ENCODE measurements around the gene MCTP1. TPM values are rescaled to one million over a fixed set of nuclear protein-coding genes. Genes with fewer than 3 reads are reported as not detected.

Gene MCTP1
- total RNA-seq, 1 experiment from 2014 or later, result 2.5 TPM

- no peaks in the 10 kb centered on the region for H3K23me2 ChIP-seq (ENCODE audit: insufficient read length, low read depth, low read length, poor library complexity, severe bottlenecking)
- H3K18ac ChIP-seq (ENCODE audit: insufficient read length, low read depth, low read length), result no peak overlapping the region
- H3K56ac ChIP-seq (ENCODE audit: insufficient read length, low read depth, low read length), result no peak overlapping the region
- no peak overlapping the region for H2BK20ac ChIP-seq (ENCODE audit: low read depth, low read length, poor library complexity, severe bottlenecking)
- H3K27me3 Mint-ChIP-seq (ENCODE audit: low read depth), result peaks cover 4% of the 10 kb centered on the region
- no peak for DNase-seq
- H3K27me3 ChIP-seq (ENCODE audit: insufficient read depth, low read length), result no peaks in the 10 kb centered on the region
- H2BK15ac ChIP-seq (ENCODE audit: low read depth, low read length), result no peak overlapping the region
- H2BK5ac ChIP-seq (ENCODE audit: insufficient read length, low read length), result no peak overlapping the region
- no peak overlapping the region for H3K4ac ChIP-seq (ENCODE audit: low read depth, low read length)
- H3K27ac ChIP-seq (ENCODE audit: insufficient read length, low read depth, low read length), result no peak overlapping the region
- H3K9me3 ChIP-seq (ENCODE audit: control insufficient read depth, low read depth, low read length), result no peaks in the 10 kb centered on the region
- no peak overlapping the region for H3K4me2 ChIP-seq (ENCODE audit: insufficient read depth, insufficient read length, low read length)
- no peaks in the 10 kb centered on the region for H4K20me1 ChIP-seq (ENCODE audit: control insufficient read depth, insufficient read depth, insufficient read length)
- no peak overlapping the region for H3K23ac ChIP-seq (ENCODE audit: insufficient read length, low read depth, low read length)
- no peaks in the 10 kb centered on the region for H3K79me2 ChIP-seq (ENCODE audit: insufficient read depth, low read length)
- H3K27ac Mint-ChIP-seq, result no peak overlapping the region
- peaks cover 17 to 27% of the 10 kb centered on the region in 2 experiments for H3K4me1 Mint-ChIP-seq
- H2AK5ac ChIP-seq (ENCODE audit: insufficient read length, low read length), result no peak overlapping the region
- no peaks in the 10 kb centered on the region for H3K36me3 Mint-ChIP-seq (ENCODE audit: insufficient read depth in 1 of 3, low read depth in 3 of 3)
- H2BK120ac ChIP-seq (ENCODE audit: low read depth, low read length, poor library complexity, severe bottlenecking), result no peak overlapping the region
- no peak overlapping the region for H2BK12ac ChIP-seq (ENCODE audit: insufficient read length, low read depth, low read length)
- H4K8ac ChIP-seq (replicated peaks; ENCODE audit: insufficient read length, low read depth, low read length), result no peak overlapping the region
- no peak overlapping the region for H3K4me3 Mint-ChIP-seq
- no CpG with 5 or more reads among the region's 2 CpGs for WGBS (ENCODE audit: extremely low coverage, insufficient read length, low lambda C conversion rate)
- no peak overlapping the region for H4K5ac ChIP-seq (ENCODE audit: insufficient read length, low read depth, low read length)
- no peak overlapping the region for H3K9ac ChIP-seq (ENCODE audit: extremely low read depth, insufficient read length, low read length)
- no peak overlapping the region for H4K91ac ChIP-seq (ENCODE audit: insufficient read length, low read depth, low read length)
- H3T11ph ChIP-seq (ENCODE audit: low read length), result no peak overlapping the region
- H3K4me1 ChIP-seq (ENCODE audit: insufficient read depth, low read length), result no peaks in the 10 kb centered on the region; the same call in 1 of the 2 replicates
- H3K14ac ChIP-seq (ENCODE audit: insufficient read depth, low read length), result no peak overlapping the region
- no peak for TF ChIP-seq CTCF (conservative IDR thresholded peaks at IDR 0.05)
- no peak overlapping the region for H2AFZ ChIP-seq (ENCODE audit: low read length)
- H3K79me1 ChIP-seq (ENCODE audit: insufficient read depth, low read depth, low read length, poor library complexity, severe bottlenecking), result no peaks in the 10 kb centered on the region
- H3K9me3 Mint-ChIP-seq, result peaks cover 0 to 4% of the 10 kb centered on the region in 2 experiments; a peak in 2 of 5 replicates
Observed at GRCh38 chr5:95296291-95296690, 11.4 kb upstream of the MCTP1 start.

All from H9 (cell line).